ENCODE measurements around the gene GPS2. TPM values are rescaled to one million over a fixed set of nuclear protein-coding genes. Genes with fewer than 3 reads are reported as not detected.
A peak's percentile ranks its signal among the peaks of the same experiment; 100 is the strongest.

Gene GPS2
- total RNA-seq, 1 donor from 2014 or later, result 56.8 TPM

GRCh38 chr17:7279448-7279847, 35.7 kb downstream of the GPS2 start:
- Mint-ChIP-seq H3K27ac (ENCODE audit: unreplicated experiment) (no peak overlapping the region), H3K4me3 (ENCODE audit: unreplicated experiment) (no peak overlapping the region), H3K4me1 (ENCODE audit: unreplicated experiment) (peaks cover 15% of the 10 kb centered on the region), H3K27me3 (ENCODE audit: unreplicated experiment) (peaks cover 10% of the 10 kb centered on the region), H3K36me3 (ENCODE audit: low read depth, unreplicated experiment) (no peaks in the 10 kb centered on the region), H3K9me3 (ENCODE audit: unreplicated experiment) (no peaks in the 10 kb centered on the region)
- TF ChIP-seq CTCF (IDR thresholded peaks at IDR 0.05; ENCODE audit: unreplicated experiment), result no peak
- DNase-seq (ENCODE audit: low spot score), result no peak

- no peak overlapping the region for H3K4me3 Mint-ChIP-seq (ENCODE audit: unreplicated experiment)
- H3K27ac Mint-ChIP-seq (ENCODE audit: unreplicated experiment), result no peak overlapping the region
- no peaks in the 10 kb centered on the region for H3K36me3 Mint-ChIP-seq (ENCODE audit: low read depth, unreplicated experiment)
- peaks cover 12% of the 10 kb centered on the region for H3K27me3 Mint-ChIP-seq (ENCODE audit: unreplicated experiment)
- TF ChIP-seq CTCF (IDR thresholded peaks at IDR 0.05; ENCODE audit: unreplicated experiment), result no peak
- DNase-seq (ENCODE audit: low spot score), result no peak
- H3K9me3 Mint-ChIP-seq (ENCODE audit: unreplicated experiment), result no peaks in the 10 kb centered on the region
- H3K4me1 Mint-ChIP-seq (ENCODE audit: unreplicated experiment), result peaks cover 19% of the 10 kb centered on the region
These were observed 48.4 kb downstream of the GPS2 start for GRCh38 chr17:7266784-7267183.

GRCh38 chr17:7263801-7264078, 51.4 kb downstream of the GPS2 start:
- Mint-ChIP-seq H3K36me3 (ENCODE audit: low read depth, unreplicated experiment) (peaks cover 6% of the 10 kb centered on the region), H3K4me3 (ENCODE audit: unreplicated experiment) (peak overlapping the region; percentile 96), H3K27me3 (ENCODE audit: unreplicated experiment) (peaks cover 9% of the 10 kb centered on the region), H3K27ac (ENCODE audit: unreplicated experiment) (peak overlapping the region; percentile 80), H3K4me1 (ENCODE audit: unreplicated experiment) (peaks cover 20% of the 10 kb centered on the region), H3K9me3 (ENCODE audit: unreplicated experiment) (no peaks in the 10 kb centered on the region)
- TF ChIP-seq CTCF (IDR thresholded peaks at IDR 0.05; ENCODE audit: unreplicated experiment), result no peak
- DNase-seq (ENCODE audit: low spot score), result no peak

GRCh38 chr17:7262935-7263800, 52.0 kb downstream of the GPS2 start:
- H3K4me1 Mint-ChIP-seq (ENCODE audit: unreplicated experiment), result peaks cover 20% of the 10 kb centered on the region
- H3K27ac Mint-ChIP-seq (ENCODE audit: unreplicated experiment), result peak overlapping the region; percentile 80
- TF ChIP-seq CTCF (IDR thresholded peaks at IDR 0.05; ENCODE audit: unreplicated experiment), result no peak
- no peaks in the 10 kb centered on the region for H3K9me3 Mint-ChIP-seq (ENCODE audit: unreplicated experiment)
- DNase-seq (ENCODE audit: low spot score), result peak; percentile 55
- H3K4me3 Mint-ChIP-seq (ENCODE audit: unreplicated experiment), result peak overlapping the region; percentile 96
- H3K27me3 Mint-ChIP-seq (ENCODE audit: unreplicated experiment), result peaks cover 9% of the 10 kb centered on the region
- H3K36me3 Mint-ChIP-seq (ENCODE audit: low read depth, unreplicated experiment), result peaks cover 6% of the 10 kb centered on the region

Other genes starting within 250 kb of the GPS2 start
- gene CLEC10A, start 235.1 kb downstream of the GPS2 start, total RNA-seq (ENCODE audit: unreplicated experiment), result 30.4 TPM
- 0.41 TPM for gene ASGR2, start 200.5 kb downstream of the GPS2 start, total RNA-seq (ENCODE audit: unreplicated experiment)
- 23.9 TPM for gene ASGR1, start 136.0 kb downstream of the GPS2 start, total RNA-seq (ENCODE audit: unreplicated experiment)
- 44.3 TPM for gene DLG4, start 95.5 kb downstream of the GPS2 start, total RNA-seq (ENCODE audit: unreplicated experiment)
- gene ACADVL, start 95.4 kb downstream of the GPS2 start, total RNA-seq (ENCODE audit: unreplicated experiment), result 281 TPM
- 58.2 TPM for gene DVL2, start 80.8 kb downstream of the GPS2 start, total RNA-seq (ENCODE audit: unreplicated experiment)
- 80.9 TPM for gene PHF23, start 75.9 kb downstream of the GPS2 start, total RNA-seq (ENCODE audit: unreplicated experiment)
- gene GABARAP, start 72.9 kb downstream of the GPS2 start, total RNA-seq (ENCODE audit: unreplicated experiment), result 418 TPM
- 148 TPM for gene CTDNEP1, start 63.6 kb downstream of the GPS2 start, total RNA-seq (ENCODE audit: unreplicated experiment)
- 36.9 TPM for gene ELP5, start 63.1 kb downstream of the GPS2 start, total RNA-seq (ENCODE audit: unreplicated experiment)
- 65.7 TPM for gene CLDN7, start 52.9 kb downstream of the GPS2 start, total RNA-seq (ENCODE audit: unreplicated experiment)
- gene SLC2A4, start 33.6 kb downstream of the GPS2 start, total RNA-seq (ENCODE audit: unreplicated experiment), result 2.2 TPM
- 14.6 TPM for gene YBX2, start 20.7 kb downstream of the GPS2 start, total RNA-seq (ENCODE audit: unreplicated experiment)
- gene EIF5A, start 7.7 kb downstream of the GPS2 start, total RNA-seq (ENCODE audit: unreplicated experiment), result 362 TPM
- 55.7 TPM for gene NEURL4, start 14.0 kb upstream of the GPS2 start, total RNA-seq (ENCODE audit: unreplicated experiment)
- 5.5 TPM for gene ACAP1, start 21.2 kb upstream of the GPS2 start, total RNA-seq (ENCODE audit: unreplicated experiment)
- gene KCTD11, start 36.8 kb upstream of the GPS2 start, total RNA-seq (ENCODE audit: unreplicated experiment), result 4.8 TPM
- not detected for gene TMEM95, start 39.8 kb upstream of the GPS2 start, total RNA-seq (ENCODE audit: unreplicated experiment)
- 1.7 TPM for gene TNK1, start 65.7 kb upstream of the GPS2 start, total RNA-seq (ENCODE audit: unreplicated experiment)
- 74.2 TPM for gene PLSCR3, start 79.2 kb upstream of the GPS2 start, total RNA-seq (ENCODE audit: unreplicated experiment)
- gene TMEM256, start 88.7 kb upstream of the GPS2 start, total RNA-seq (ENCODE audit: unreplicated experiment), result 94.7 TPM
- 54.8 TPM for gene NLGN2, start 92.5 kb upstream of the GPS2 start, total RNA-seq (ENCODE audit: unreplicated experiment)
- 0.38 TPM for gene SPEM1, start 105.0 kb upstream of the GPS2 start, total RNA-seq (ENCODE audit: unreplicated experiment)
- 0.15 TPM for gene SPEM2, start 110.3 kb upstream of the GPS2 start, total RNA-seq (ENCODE audit: unreplicated experiment)
- not detected for gene SPEM3, start 113.5 kb upstream of the GPS2 start, total RNA-seq (ENCODE audit: unreplicated experiment)
- 6.1 TPM for gene TMEM102, start 120.1 kb upstream of the GPS2 start, total RNA-seq (ENCODE audit: unreplicated experiment)
- gene FGF11, start 124.2 kb upstream of the GPS2 start, total RNA-seq (ENCODE audit: unreplicated experiment), result 19.7 TPM
- gene CHRNB1, start 129.7 kb upstream of the GPS2 start, total RNA-seq (ENCODE audit: unreplicated experiment), result 11.8 TPM
- 21.5 TPM for gene ZBTB4, start 164.3 kb upstream of the GPS2 start, total RNA-seq (ENCODE audit: unreplicated experiment)
- gene SLC35G6, start 166.1 kb upstream of the GPS2 start, total RNA-seq (ENCODE audit: unreplicated experiment), result not detected
- 198 TPM for gene POLR2A, start 169.0 kb upstream of the GPS2 start, total RNA-seq (ENCODE audit: unreplicated experiment)
- gene TNFSF12, start 233.7 kb upstream of the GPS2 start, total RNA-seq (ENCODE audit: unreplicated experiment), result 16.3 TPM
- 5.6 TPM for gene TNFSF13, start 243.4 kb upstream of the GPS2 start, total RNA-seq (ENCODE audit: unreplicated experiment)
- 57.8 TPM for gene SENP3, start 246.6 kb upstream of the GPS2 start, total RNA-seq (ENCODE audit: unreplicated experiment)

Measured in endothelial cell (in vitro differentiated cells).